Esophagus squamous epithelium (tissue), 5 donors: ENCODE results near the gene PSKH1. TPM values are rescaled to one million over a fixed set of nuclear protein-coding genes. Genes with fewer than 3 reads are reported as not detected.

Experiments
- DNase-seq: peaks from one replicate; lab custom pipeline; 2025; lab: John Stamatoyannopoulos, UW
- H3K27ac ChIP-seq, 4 donors: fragments of 200-600 bp; sonication (generic); one replicate each; pipeline ENCODE4 v1.5.1; 2016 to 2019; ENCODE audit warnings: mild to moderate bottlenecking in 1 of 4
- H3K27me3 ChIP-seq, 4 donors: fragments of 200-600 bp; sonication (generic); 1 replicate in 3 of 4; 2 replicates in 1 of 4; pipeline versions ENCODE4 v1.5.1 to v1.6.0; 2017 to 2021; ENCODE audit warnings: antibody characterized with exemption in 1 of 4
- H3K36me3 ChIP-seq, 3 donors: fragments of 200-600 bp; sonication (generic); one replicate each; pipeline ENCODE4 v1.5.1; 2016 to 2019
- H3K4me1 ChIP-seq, 3 donors: fragments of 200-600 bp; sonication (generic); one replicate each; pipeline ENCODE4 v1.5.1; 2017 to 2019
- H3K4me3 ChIP-seq, 4 donors: fragments of 200-600 bp; sonication (generic); 1 replicate in 3 of 4; 2 replicates in 1 of 4; pipeline ENCODE4 v1.5.1; 2016 to 2019; ENCODE audit warnings: mild to moderate bottlenecking in 2 of 4, moderate library complexity in 1 of 4
- H3K9me3 ChIP-seq, 3 donors: fragments of 200-600 bp; sonication (generic); one replicate each; pipeline ENCODE4 v1.5.1; 2016 to 2019
- POLR2A ChIP-seq, 4 donors: fragments of 450-650 bp; IDR thresholded peaks; one replicate each; pipeline ENCODE4 v1.6.1; 2017; ENCODE audit warnings: antibody characterized with exemption in 4 of 4, mild to moderate bottlenecking in 4 of 4, moderate library complexity in 3 of 4
- WGBS, 2 donors: methylation state at CpG; one replicate each; pipeline ENCODE4 v1.1.5; 2018; 5-methylcytosine and 5-hydroxymethylcytosine counted together
- intact Hi-C: fragments of 100-400 bp; cut with DNase I; formaldehyde crosslinking; loops from one replicate; pipeline ENCODE4 v1.15.0; 2022
- total RNA-seq, 4 donors: library from RNA; depleted of rRNA; stranded (reverse); fragments of >200 nt; gene quantifications; one replicate each; pipeline ENCODE4 v1.1.0, GENCODE V29; 2016
- TF ChIP-seq, protein P1 (sequence below), 6 experiments: fragments of 450-650 bp in 4 of 6; fragments of 200-600 bp in 2 of 6; sonication (generic) in 2 of 6; IDR thresholded peaks; one replicate each; pipeline ENCODE4 v1.5.1; 2016 to 2019; ENCODE audit warnings: antibody characterized with exemption in 6 of 6, mild to moderate bottlenecking in 4 of 6, moderate library complexity in 4 of 6
- donor health status: DM: yes; HTN: yes; CAD: no.

Gene PSKH1
- total RNA-seq, 4 donors from 2014 or later = 8.5 to 18.3 (median 13.8) TPM

DNA sequence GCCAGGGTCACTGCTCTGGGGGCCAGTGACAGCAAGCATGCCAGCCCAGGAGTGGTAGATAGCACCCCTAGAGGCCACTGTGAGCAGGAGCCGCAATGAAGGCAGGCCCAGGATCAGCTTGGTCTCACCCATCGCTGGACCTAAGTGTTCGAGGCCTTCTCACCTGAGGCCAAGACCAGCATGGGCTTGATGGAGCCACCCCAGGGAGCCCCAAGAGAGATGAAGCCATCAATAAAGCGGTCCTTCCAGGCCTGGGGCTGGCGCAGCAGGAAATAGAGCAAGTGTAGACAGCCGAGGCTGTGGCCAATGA, 49.1 kb downstream of the PSKH1 start:
- no peak for TF ChIP-seq POLR2A (IDR thresholded peaks at IDR 0.05)
- TF ChIP-seq, protein P1, sequence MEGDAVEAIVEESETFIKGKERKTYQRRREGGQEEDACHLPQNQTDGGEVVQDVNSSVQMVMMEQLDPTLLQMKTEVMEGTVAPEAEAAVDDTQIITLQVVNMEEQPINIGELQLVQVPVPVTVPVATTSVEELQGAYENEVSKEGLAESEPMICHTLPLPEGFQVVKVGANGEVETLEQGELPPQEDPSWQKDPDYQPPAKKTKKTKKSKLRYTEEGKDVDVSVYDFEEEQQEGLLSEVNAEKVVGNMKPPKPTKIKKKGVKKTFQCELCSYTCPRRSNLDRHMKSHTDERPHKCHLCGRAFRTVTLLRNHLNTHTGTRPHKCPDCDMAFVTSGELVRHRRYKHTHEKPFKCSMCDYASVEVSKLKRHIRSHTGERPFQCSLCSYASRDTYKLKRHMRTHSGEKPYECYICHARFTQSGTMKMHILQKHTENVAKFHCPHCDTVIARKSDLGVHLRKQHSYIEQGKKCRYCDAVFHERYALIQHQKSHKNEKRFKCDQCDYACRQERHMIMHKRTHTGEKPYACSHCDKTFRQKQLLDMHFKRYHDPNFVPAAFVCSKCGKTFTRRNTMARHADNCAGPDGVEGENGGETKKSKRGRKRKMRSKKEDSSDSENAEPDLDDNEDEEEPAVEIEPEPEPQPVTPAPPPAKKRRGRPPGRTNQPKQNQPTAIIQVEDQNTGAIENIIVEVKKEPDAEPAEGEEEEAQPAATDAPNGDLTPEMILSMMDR (IDR thresholded peaks at IDR 0.05) = peak; percentile 32 to 67 (median 53)
- peak overlapping the region in 1 of 4 donors; percentile 9 for H3K27ac ChIP-seq
- H3K9me3 ChIP-seq = no peaks in the 10 kb centered on the region
- H3K36me3 ChIP-seq = peaks cover 18 to 70% (median 22%) of the 10 kb centered on the region in 3 donors
- H3K27me3 ChIP-seq = no peaks in the 10 kb centered on the region
- WGBS, 2 donors = 70 to 81% methylated on average over 2 to 3 of the region's 6 CpGs
- DNase-seq = no peak
- H3K4me3 ChIP-seq = no peak overlapping the region
- intact Hi-C loops = no loop called here
- peaks cover 2 to 63% (median 22%) of the 10 kb centered on the region in 3 donors for H3K4me1 ChIP-seq

DNA sequence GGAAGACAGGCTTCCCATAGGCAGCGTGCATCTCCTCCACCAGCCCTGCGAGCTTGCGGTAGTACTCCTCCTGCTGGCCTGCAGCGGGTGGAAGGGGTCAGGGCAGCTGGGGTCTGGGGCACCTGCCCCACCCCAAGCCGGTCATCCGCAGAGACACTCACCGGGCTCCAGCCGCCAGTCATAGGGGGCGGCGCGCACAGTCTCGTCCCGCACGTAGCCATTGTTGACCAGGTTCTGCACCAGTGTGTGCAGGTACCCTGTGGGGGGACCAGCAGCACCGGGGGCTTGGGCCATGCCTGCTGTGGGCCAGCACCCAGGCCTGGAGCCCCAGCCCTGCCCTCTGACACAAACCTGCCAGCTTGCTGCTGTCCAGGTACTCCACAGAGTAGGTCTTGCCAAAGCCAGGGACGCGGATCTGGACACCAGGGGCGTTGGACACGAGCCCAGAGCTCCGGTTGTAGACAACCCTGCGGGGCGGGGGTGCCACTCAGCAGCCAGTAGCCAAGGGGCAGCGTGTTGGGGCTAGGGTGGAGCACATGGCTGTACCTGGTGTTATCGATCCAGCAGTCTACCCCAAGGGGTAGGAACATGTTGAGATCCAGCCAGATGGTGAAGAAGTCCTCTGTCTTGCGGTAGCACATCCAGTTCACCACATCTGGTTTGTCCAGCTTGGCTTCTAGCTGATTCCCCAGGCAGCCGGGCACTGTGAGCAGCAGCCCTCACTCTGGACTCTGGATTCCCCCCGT, 49.6 kb downstream of the PSKH1 start:
- WGBS, 2 donors = 39% methylated on average over 3 of the region's 27 CpGs; no CpG with 5 or more reads in 1 of the 2 donors
- peak overlapping the region in 2 of 4 donors; percentile 80 to 88 for H3K27ac ChIP-seq
- peaks cover 18 to 76% (median 28%) of the 10 kb centered on the region in 3 donors for H3K36me3 ChIP-seq

DNA sequence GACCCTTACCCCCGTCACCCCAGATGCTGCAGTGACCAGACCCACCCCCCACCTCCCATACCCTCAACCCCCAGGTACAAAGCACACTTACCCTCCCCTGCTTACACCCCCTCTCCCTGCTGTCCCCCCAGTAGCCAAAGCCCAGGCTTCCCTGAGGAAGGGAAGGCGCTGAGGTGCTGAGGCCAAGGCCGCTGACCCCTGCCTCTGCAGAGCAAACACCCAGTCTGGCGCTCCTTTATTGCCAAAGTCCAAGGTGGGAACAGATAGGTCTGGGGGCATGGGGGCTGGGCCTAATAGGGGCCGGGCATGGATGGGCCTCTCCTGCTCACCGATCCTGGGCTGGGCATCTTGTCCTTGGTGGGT, 50.2 kb downstream of the PSKH1 start:
- H3K4me1 ChIP-seq = peaks cover 0 to 62% (median 16%) of the 10 kb centered on the region in 3 donors
- no peaks in the 10 kb centered on the region for H3K27me3 ChIP-seq
- TF ChIP-seq, protein P1 (IDR thresholded peaks at IDR 0.05) = no peak
- no peak for TF ChIP-seq POLR2A (IDR thresholded peaks at IDR 0.05)
- no peaks in the 10 kb centered on the region for H3K9me3 ChIP-seq
- H3K27ac ChIP-seq = peak overlapping the region; percentile 55 to 88 (median 76)
- 100% methylated on average over 2 of the region's 6 CpGs; no CpG with 5 or more reads in 1 of the 2 donors for WGBS, 2 donors
- H3K4me3 ChIP-seq = no peak overlapping the region
- intact Hi-C loops = no loop called here
- DNase-seq = no peak
- H3K36me3 ChIP-seq = peaks cover 24 to 81% (median 32%) of the 10 kb centered on the region in 3 donors

More for the DNA sequence above, 49.6 kb downstream of the PSKH1 start:
- Histone ChIP-seq H3K4me3 (no peak overlapping the region), H3K9me3 (no peaks in the 10 kb centered on the region), H3K27me3 (no peaks in the 10 kb centered on the region), H3K4me1 (peaks cover 0 to 58% (median 17%) of the 10 kb centered on the region in 3 donors)
- TF ChIP-seq POLR2A (IDR thresholded peaks at IDR 0.05) = no peak
- TF ChIP-seq, protein P1 (IDR thresholded peaks at IDR 0.05) = no peak
- DNase-seq = no peak
- intact Hi-C loops = no loop called here

DNA sequence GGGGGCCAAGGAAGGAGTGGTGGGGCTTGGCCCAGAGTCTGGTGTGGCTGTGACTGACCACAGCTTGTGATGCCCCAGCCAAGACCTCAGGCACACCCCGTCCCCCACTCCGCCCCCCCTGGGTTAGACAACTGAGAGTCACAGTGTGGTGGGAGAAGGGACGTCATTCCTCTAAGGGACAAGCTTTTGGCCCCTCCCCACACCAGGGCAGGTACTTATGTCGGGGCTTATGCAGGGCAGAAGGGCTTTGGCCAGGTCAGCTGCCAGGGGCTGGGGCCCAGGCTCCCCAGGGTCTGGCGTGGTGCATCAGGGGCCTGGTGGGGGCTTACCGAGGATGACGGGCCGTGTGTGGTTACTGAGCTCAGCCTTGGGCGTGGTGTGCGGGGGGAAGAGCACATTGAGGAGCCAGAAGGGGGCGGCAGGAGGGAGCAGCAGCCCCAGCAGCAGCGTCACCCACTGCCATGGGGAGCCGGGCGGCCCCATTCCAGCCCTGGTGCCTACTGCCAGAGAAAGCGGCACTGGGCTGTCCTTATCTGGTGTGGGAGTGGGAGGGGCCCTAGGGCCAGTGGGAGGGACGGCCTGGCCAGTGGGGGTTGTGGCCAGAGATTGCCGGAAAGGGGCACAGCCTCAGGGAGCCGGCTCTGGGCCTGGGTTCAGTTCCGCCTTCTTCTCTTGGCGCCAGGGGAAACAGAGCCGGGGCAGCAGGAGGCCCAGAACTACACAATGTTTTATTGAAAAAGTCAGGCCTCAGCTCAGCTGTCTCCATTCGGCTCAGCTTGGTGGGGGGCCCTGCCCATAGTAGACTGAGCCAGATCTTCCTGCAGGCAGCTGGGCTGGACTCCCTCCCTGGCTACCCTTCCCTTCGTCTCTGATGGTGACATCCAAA, 50.8 kb downstream of the PSKH1 start, which contains the start of gene LCAT:
TSS of gene LCAT (minus strand) at position 502 of the 886 bp plus-strand sequence. CDS start at position 483, 19 bp downstream.
- Histone ChIP-seq H3K4me1 (peaks cover 0 to 68% (median 16%) of the 10 kb centered on the region in 3 donors), H3K4me3 (peak within 1 kb of the TSS in 1 of 4 donors; percentile 32), H3K36me3 (peaks cover 24 to 87% (median 36%) of the 10 kb centered on the region in 3 donors), H3K27me3 (no peaks in the 10 kb centered on the region), H3K27ac (peak within 1 kb of the TSS; percentile 55 to 88 (median 76)), H3K9me3 (no peaks in the 10 kb centered on the region)
- DNase-seq = no peak
- no peak for TF ChIP-seq POLR2A (IDR thresholded peaks at IDR 0.05)
- TF ChIP-seq, protein P1 (IDR thresholded peaks at IDR 0.05) = no peak
- intact Hi-C loops = no loop called here
- WGBS, 2 donors = 68 to 70% methylated on average over 3 to 11 of the region's 23 CpGs
